HEK293 (cell line): Measurements from ENCODE around the gene EXTL1.

Experiments
- CTCF ChIA-PET: fragments of 350-600 bp; formaldehyde crosslinking; extraction: SDS; loops from one replicate; lab custom pipeline; 2021; ENCODE audit warnings: antibody characterized with exemption; lab: Yijun Ruan, JAX
- POLR2A ChIA-PET: fragments of 300-600 bp; formaldehyde crosslinking; extraction: SDS; loops from one replicate; lab custom pipeline; 2020; ENCODE audit warnings: antibody characterized with exemption, inconsistent platforms; lab: Yijun Ruan, JAX
- H3K27ac ChIP-seq: fragments of 200-500 bp; sonication (Bioruptor generic); 2 replicates; pipeline ENCODE4 v1.5.1; 2014; ENCODE audit warnings: low read depth, low read length, control low read depth, inconsistent platforms; ENCODE audit errors: extremely low read depth
- H3K36me3 ChIP-seq, 2 experiments: fragments of 200-500 bp in 1 of 2; sonication (Bioruptor generic) in 1 of 2; 1 replicate in 1 of 2; 2 replicates in 1 of 2; pipeline ENCODE4 v1.5.1; 2014 to 2017; ENCODE audit warnings: inconsistent platforms in 2 of 2, low read length in 2 of 2; ENCODE audit not compliant: control insufficient read depth in 2 of 2, insufficient read depth in 1 of 2
- H3K4me1 ChIP-seq: fragments of 200-500 bp; sonication (Bioruptor generic); 2 replicates; pipeline ENCODE4 v1.5.1; 2014; ENCODE audit warnings: mild to moderate bottlenecking, low read length, inconsistent platforms; ENCODE audit not compliant: control insufficient read depth, insufficient read depth
- H3K4me3 ChIP-seq: 2 replicates; pipeline ENCODE4 v1.5.1; 2011; ENCODE audit warnings: low read depth, mild to moderate bottlenecking, control low read depth, low read length, moderate library complexity
- H3K9me3 ChIP-seq: fragments of 200-500 bp; sonication (Bioruptor generic); 2 replicates; pipeline ENCODE4 v1.5.1; 2014; ENCODE audit warnings: low read depth, low read length, inconsistent platforms; ENCODE audit not compliant: control insufficient read depth, insufficient read depth
- GFI1B ChIP-seq: fragments of 450-650 bp; formaldehyde crosslinking; IDR thresholded peaks from 2 replicates; pipeline ENCODE4 v1.5.1; 2016; ENCODE audit warnings: missing biosample characterization, missing genetic modification characterization
- MYNN ChIP-seq: fragments of 450-650 bp; formaldehyde crosslinking; IDR thresholded peaks from 2 replicates; pipeline ENCODE4 v1.5.1; 2016; ENCODE audit warnings: missing biosample characterization, missing genetic modification characterization, borderline replicate concordance
- OVOL3 ChIP-seq: fragments of 450-650 bp; formaldehyde crosslinking; IDR thresholded peaks from 2 replicates; pipeline ENCODE4 v1.5.1; 2016; ENCODE audit warnings: missing biosample characterization, missing genetic modification characterization
- ZBTB11 ChIP-seq: fragments of 450-650 bp; formaldehyde crosslinking; conservative IDR thresholded peaks from 2 replicates; pipeline ENCODE4 v1.5.1; 2016; ENCODE audit warnings: low read depth, missing biosample characterization, missing genetic modification characterization
- ZBTB26 ChIP-seq: fragments of 450-650 bp; formaldehyde crosslinking; optimal IDR thresholded peaks from 2 replicates; pipeline ENCODE3; 2016; ENCODE audit warnings: missing biosample characterization, mild to moderate bottlenecking, missing genetic modification characterization
- ZNF132 ChIP-seq: fragments of 450-650 bp; formaldehyde crosslinking; IDR thresholded peaks from 2 replicates; pipeline ENCODE4 v1.5.1; 2017; ENCODE audit warnings: missing biosample characterization, missing genetic modification characterization, borderline replicate concordance
- ZNF16 ChIP-seq: fragments of 450-650 bp; formaldehyde crosslinking; IDR thresholded peaks from 2 replicates; pipeline ENCODE4 v1.5.1; 2016; ENCODE audit warnings: low read depth, missing biosample characterization, missing genetic modification characterization
- ZNF223 ChIP-seq: fragments of 450-650 bp; formaldehyde crosslinking; IDR thresholded peaks from 2 replicates; pipeline ENCODE4 v1.5.1; 2016; ENCODE audit warnings: missing biosample characterization, missing genetic modification characterization
- ZNF350 ChIP-seq: fragments of 450-650 bp; formaldehyde crosslinking; IDR thresholded peaks from 2 replicates; pipeline ENCODE4 v1.5.0; 2017; ENCODE audit warnings: missing biosample characterization, mild to moderate bottlenecking, missing genetic modification characterization
- ZNF398 ChIP-seq: fragments of 450-650 bp; formaldehyde crosslinking; IDR thresholded peaks from 2 replicates; pipeline ENCODE4 v1.5.1; 2017; ENCODE audit warnings: missing biosample characterization, missing genetic modification characterization
- ZNF48 ChIP-seq: fragments of 450-650 bp; formaldehyde crosslinking; IDR thresholded peaks from 2 replicates; pipeline ENCODE4 v1.5.1; 2016; ENCODE audit warnings: missing biosample characterization, missing genetic modification characterization
- ZNF560 ChIP-seq: fragments of 450-650 bp; formaldehyde crosslinking; IDR thresholded peaks from 2 replicates; pipeline ENCODE4 v1.5.1; 2017; ENCODE audit warnings: missing biosample characterization, missing genetic modification characterization, borderline replicate concordance
- ZNF670 ChIP-seq: fragments of 450-650 bp; formaldehyde crosslinking; IDR thresholded peaks from 2 replicates; pipeline ENCODE4 v1.5.1; 2016; ENCODE audit warnings: missing biosample characterization, missing genetic modification characterization, low read depth
- ZNF701 ChIP-seq: fragments of 450-650 bp; formaldehyde crosslinking; IDR thresholded peaks from 2 replicates; pipeline ENCODE4 v1.5.1; 2016; ENCODE audit warnings: missing biosample characterization, missing genetic modification characterization

EXTL1 gene

GRCh38 chr1:26021647-26022403 lies at the start of gene EXTL1:
Gene EXTL1, plus strand, starts transcription at chr1:26021775. Its CDS starts 872 bp downstream, at chr1:26022647.
- POLR2A ChIA-PET: interaction anchor here (0.6 kb wide), 1 partner anchor 188 kb away, joined by 3 read pairs; no protein-coding TSS in a partner anchor

GRCh38 chr1:25971811-25972180 lies 49.8 kb upstream of the EXTL1 start:
- Histone ChIP-seq H3K36me3 (peaks cover 5 to 71% of the 10 kb centered on the region in 2 experiments; a peak in 2 of 3 replicates), H3K27ac (no peak overlapping the region), H3K4me1 (no peaks in the 10 kb centered on the region), H3K4me3 (no peak overlapping the region), H3K9me3 (no peaks in the 10 kb centered on the region)
- TF ChIP-seq ZNF132 (no peak), ZNF560 (tag by site-specific recombination) (no peak), ZNF48 (no peak), ZBTB11 (tag by site-specific recombination) (no peak), ZNF350 (no peak), ZNF701 (tag by site-specific recombination) (no peak)
- ChIA-PET CTCF (no interaction called here), POLR2A (interaction anchor here (0.8 kb wide), 1 partner anchor 17 kb away, joined by 4 read pairs; no protein-coding TSS in a partner anchor)

More at GRCh38 chr1:26021647-26022403, at the start of gene EXTL1:
- Histone ChIP-seq H3K4me1 (no peaks in the 10 kb centered on the region), H3K27ac (no peak within 1 kb of the TSS), H3K36me3 (no peaks in the 10 kb centered on the region), H3K9me3 (no peaks in the 10 kb centered on the region), H3K4me3 (no peak within 1 kb of the TSS)
- TF ChIP-seq GFI1B: no peak
- TF ChIP-seq ZNF223 (tag by site-specific recombination): no peak
- TF ChIP-seq MYNN (tag by site-specific recombination): no peak
- TF ChIP-seq ZNF398 (tag by site-specific recombination): no peak
- TF ChIP-seq ZNF670 (tag by site-specific recombination): no peak
- no peak for TF ChIP-seq OVOL3 (tag by site-specific recombination)
- no peak for TF ChIP-seq ZBTB26 (tag by site-specific recombination)
- TF ChIP-seq ZNF16 (tag by site-specific recombination): no peak
- CTCF ChIA-PET: interaction anchor here (0.9 to 1.7 kb wide), 4 partner anchors 9 to 127 kb away, joined by 3 to 7 read pairs (median 4); no protein-coding TSS in a partner anchor
